ENCODE data around the gene MAD1L1. TPM values are rescaled to one million over a fixed set of nuclear protein-coding genes. Genes with fewer than 3 reads are reported as not detected.
"Not testable (repeated sequence)": the region's sequence is repeated elsewhere in the genome, so short reads cannot be mapped to it uniquely, and the experiment has no call there.

MAD1L1 gene
- total RNA-seq, 2 experiments from 2014 or later: 157 to 160 TPM

DNA sequence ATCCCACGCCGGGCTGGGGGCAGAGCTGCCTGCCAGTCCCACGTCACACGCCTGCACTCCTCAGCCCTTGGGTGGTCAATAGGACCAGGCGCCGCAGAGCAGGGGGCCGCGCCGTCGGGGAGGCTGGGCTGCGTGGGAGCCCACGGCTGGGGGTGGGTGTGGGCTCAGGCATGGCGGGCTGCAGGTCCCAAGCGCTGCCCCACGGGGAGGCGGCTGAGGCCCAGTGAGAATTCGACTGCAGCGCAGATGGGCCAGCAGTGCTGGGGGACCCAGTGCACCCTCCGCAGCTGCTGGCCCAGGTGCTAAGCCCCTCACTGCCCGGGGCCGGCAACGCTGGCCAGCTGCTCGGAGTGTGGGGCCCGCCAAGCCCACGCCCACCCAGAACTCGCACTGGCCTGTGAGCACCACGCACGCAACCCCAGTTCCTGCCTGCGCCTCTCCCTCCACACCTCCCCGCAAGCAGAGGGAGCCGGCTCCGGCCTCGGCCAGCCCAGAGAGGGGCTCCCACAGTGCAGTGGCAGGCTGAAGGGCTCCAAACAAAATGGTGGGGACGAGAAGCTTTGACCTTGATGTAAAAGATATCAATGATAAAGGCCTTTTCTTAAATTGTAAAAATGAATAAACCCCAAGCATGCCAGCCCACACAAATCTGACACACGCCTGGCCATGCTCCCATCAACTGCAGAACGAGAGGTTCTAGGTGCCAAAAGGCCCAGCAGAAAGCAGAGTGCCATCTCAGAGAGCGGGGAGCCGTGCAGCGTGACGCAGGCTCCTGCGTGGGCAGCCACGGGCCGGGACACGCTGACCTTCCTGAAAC is 255.5 kb downstream of the MAD1L1 start:
- H3K27me3 Mint-ChIP-seq: no peaks in the 10 kb centered on the region
- ATAC-seq (ENCODE audit: poor library complexity) (no peak), DNase-seq (no peak)
- ChIA-PET POLR2A (interaction anchor here (0.9 kb wide), 1 partner anchor 61 kb away, joined by 3 read pairs; no protein-coding TSS in a partner anchor), CTCF (no interaction called here)
- Histone ChIP-seq H3K36me3 (ENCODE audit: insufficient read depth, low read length) (peaks cover 13% of the 10 kb centered on the region), H3K4me1 (ENCODE audit: insufficient read depth, low read length) (peaks cover 8% of the 10 kb centered on the region), H3K9me3 (ENCODE audit: control insufficient read depth in 1 of 2, insufficient read depth in 1 of 2, low read length in 2 of 2) (peaks cover 0 to 5% of the 10 kb centered on the region in 2 experiments), H3K27ac (ENCODE audit: low read depth in 1 of 2, low read length in 2 of 2) (no peak overlapping the region), H3K27me3 (ENCODE audit: control insufficient read depth in 1 of 2, insufficient read depth in 2 of 2, low read length in 2 of 2) (no peaks in the 10 kb centered on the region), H3K4me3 (ENCODE audit: low read length) (no peak overlapping the region)
- peaks cover 13% of the 10 kb centered on the region for H3K36me3 Mint-ChIP-seq (ENCODE audit: low read depth)
- intact Hi-C loops (cut with DNase I, micrococcal nuclease): no loop called here
- H3K9me3 Mint-ChIP-seq: no peaks in the 10 kb centered on the region
- peaks cover 32% of the 10 kb centered on the region for H3K4me1 Mint-ChIP-seq (ENCODE audit: low read depth)
- H3K4me3 Mint-ChIP-seq: no peak overlapping the region
- no peak for TF ChIP-seq CTCF (IDR thresholded peaks at IDR 0.05)
- no peak overlapping the region for H3K27ac Mint-ChIP-seq

- H3K4me3 Mint-ChIP-seq; H3K27me3 Mint-ChIP-seq; H3K9me3 ChIP-seq (ENCODE audit: control insufficient read depth in 1 of 2, insufficient read depth in 1 of 2, low read length in 2 of 2); CTCF ChIA-PET; H3K4me3 ChIP-seq (ENCODE audit: low read length); H3K27ac Mint-ChIP-seq; DNase-seq; H3K27me3 ChIP-seq (ENCODE audit: control insufficient read depth in 1 of 2, insufficient read depth in 2 of 2, low read length in 2 of 2); ATAC-seq (ENCODE audit: poor library complexity); H3K4me1 ChIP-seq (ENCODE audit: insufficient read depth, low read length); intact Hi-C loops (cut with DNase I, micrococcal nuclease); H3K9me3 Mint-ChIP-seq; H3K27ac ChIP-seq (ENCODE audit: low read depth in 1 of 2, low read length in 2 of 2): not testable (repeated sequence)
- peaks cover 32% of the 10 kb centered on the region for H3K4me1 Mint-ChIP-seq (ENCODE audit: low read depth)
- POLR2A ChIA-PET: interaction anchor here (0.9 kb wide), 1 partner anchor 62 kb away, joined by 3 read pairs; no protein-coding TSS in a partner anchor
- H3K36me3 ChIP-seq (ENCODE audit: insufficient read depth, low read length): peaks cover 13% of the 10 kb centered on the region
- H3K36me3 Mint-ChIP-seq (ENCODE audit: low read depth): peaks cover 13% of the 10 kb centered on the region
These were observed 256.2 kb downstream of the MAD1L1 start for GRCh38 chr7:1976521-1976920.

DNA sequence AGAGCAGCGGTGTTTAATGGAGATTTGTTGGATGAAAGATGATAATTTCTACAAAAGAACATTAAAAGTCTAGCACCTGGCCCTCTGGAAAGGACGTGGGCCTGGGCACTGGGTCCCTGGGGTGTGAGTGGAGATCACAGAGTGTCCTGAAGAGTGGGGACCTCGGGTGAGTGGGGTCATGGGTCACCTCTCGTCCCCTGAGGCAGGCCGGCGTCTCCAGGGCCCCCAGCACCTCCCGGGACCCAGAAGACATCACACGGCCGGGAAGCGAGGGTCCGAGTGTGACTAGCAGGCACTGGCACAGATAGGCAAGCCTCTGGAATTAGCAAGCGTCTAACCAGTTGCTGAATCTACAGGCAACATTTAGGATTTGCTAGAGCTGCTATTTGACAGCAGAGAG is 257.2 kb downstream of the MAD1L1 start:
- ATAC-seq (ENCODE audit: poor library complexity) (no peak), DNase-seq (no peak)
- H3K4me3 ChIP-seq (ENCODE audit: low read length): no peak overlapping the region
- Mint-ChIP-seq H3K4me3 (no peak overlapping the region), H3K4me1 (ENCODE audit: low read depth) (peaks cover 32% of the 10 kb centered on the region), H3K27ac (no peak overlapping the region), H3K36me3 (ENCODE audit: low read depth) (peaks cover 13% of the 10 kb centered on the region), H3K27me3 (no peaks in the 10 kb centered on the region), H3K9me3 (no peaks in the 10 kb centered on the region)
- H3K27ac ChIP-seq (ENCODE audit: low read depth in 1 of 2, low read length in 2 of 2): no peak overlapping the region
- ChIA-PET CTCF (no interaction called here), POLR2A (interaction anchor here (1.4 kb wide), 1 partner anchor 11 kb away, joined by 3 read pairs; no protein-coding TSS in a partner anchor)
- H3K4me1 ChIP-seq (ENCODE audit: insufficient read depth, low read length): peaks cover 8% of the 10 kb centered on the region
- intact Hi-C loops (cut with DNase I, micrococcal nuclease): no loop called here
- H3K36me3 ChIP-seq (ENCODE audit: insufficient read depth, low read length): peaks cover 12% of the 10 kb centered on the region
- no peak for TF ChIP-seq CTCF (IDR thresholded peaks at IDR 0.05)
- H3K9me3 ChIP-seq (ENCODE audit: control insufficient read depth in 1 of 2, insufficient read depth in 1 of 2, low read length in 2 of 2): peaks cover 0 to 5% of the 10 kb centered on the region in 2 experiments
- H3K27me3 ChIP-seq (ENCODE audit: control insufficient read depth in 1 of 2, insufficient read depth in 2 of 2, low read length in 2 of 2): no peaks in the 10 kb centered on the region
